PC-9 (cell line): ENCODE results near the gene NFAM1. TPM values are rescaled to one million over a fixed set of nuclear protein-coding genes. Genes with fewer than 3 reads are reported as not detected.

Source experiments
- BruUV-seq: library from RNA; stranded (reverse); fragments of 400-500 nt; replicated peaks from 2 replicates; lab custom pipeline; 2021; lab: Mats Ljungman, UMichigan
- CTCF ChIA-PET: fragments of 300-600 bp; sonication (Branson Sonifier 250); formaldehyde crosslinking; loops from one replicate; lab custom pipeline; 2022; ENCODE audit warnings: antibody characterized with exemption; lab: Charles Lee
- POLR2A ChIA-PET: fragments of 300-600 bp; sonication (Branson Sonifier 250); formaldehyde crosslinking; loops from one replicate; lab custom pipeline; 2022; ENCODE audit warnings: antibody characterized with exemption; ENCODE audit not compliant: unreplicated experiment; lab: Charles Lee
- DNase-seq, 2 experiments: peaks; one replicate each; pipeline versions ENCODE4 v3.0.0 to v3.0.0-alpha.2; 2015 to 2022; ENCODE audit warnings: mixed read lengths in 1 of 2
- H2AFZ ChIP-seq: fragments of 200-600 bp; sonication (generic); 2 replicates; pipeline ENCODE4 v1.8.1; 2017; ENCODE audit warnings: antibody characterized with exemption
- H3F3A ChIP-seq: fragments of 200-600 bp; sonication (generic); 2 replicates; pipeline ENCODE4 v1.8.1; 2017; ENCODE audit warnings: antibody characterized with exemption, mild to moderate bottlenecking, low read depth; ENCODE audit not compliant: insufficient read depth
- H3K27ac ChIP-seq: fragments of 200-600 bp; sonication (generic); 2 replicates; pipeline ENCODE4 v1.6.1; 2016; ENCODE audit warnings: mixed run types
- H3K27me3 ChIP-seq: fragments of 200-600 bp; sonication (generic); 2 replicates; pipeline ENCODE4 v1.6.1; 2016; ENCODE audit warnings: low read depth, mixed run types; ENCODE audit not compliant: insufficient read depth
- H3K36me3 ChIP-seq: fragments of 200-600 bp; sonication (generic); 2 replicates; pipeline ENCODE4 v1.6.1; 2016; ENCODE audit warnings: low read depth, mixed run types
- H3K4me1 ChIP-seq: fragments of 200-600 bp; sonication (generic); replicated peaks from 2 replicates; pipeline ENCODE4 v1.6.1; 2016; ENCODE audit warnings: mixed run types; ENCODE audit not compliant: insufficient read depth
- H3K4me2 ChIP-seq: fragments of 200-600 bp; sonication (generic); 2 replicates; pipeline ENCODE4 v1.6.1; 2017; ENCODE audit warnings: mixed run types
- H3K4me3 ChIP-seq: fragments of 200-600 bp; sonication (generic); 2 replicates; pipeline ENCODE4 v1.6.1; 2016; ENCODE audit warnings: mixed run types
- H3K79me2 ChIP-seq: fragments of 200-600 bp; sonication (generic); 2 replicates; pipeline ENCODE4 v1.6.1; 2017; ENCODE audit warnings: low read depth, mixed run types
- H3K9me2 ChIP-seq: fragments of 200-600 bp; sonication (generic); 2 replicates; pipeline ENCODE4 v1.8.1; 2017; ENCODE audit warnings: mild to moderate bottlenecking; ENCODE audit not compliant: insufficient read depth
- H3K9me3 ChIP-seq: fragments of 200-600 bp; sonication (generic); 2 replicates; pipeline ENCODE4 v1.8.1; 2016; ENCODE audit warnings: low read depth; ENCODE audit not compliant: insufficient read depth
- H4K20me1 ChIP-seq: fragments of 200-600 bp; sonication (generic); 2 replicates; pipeline ENCODE4 v1.8.1; 2017; ENCODE audit not compliant: insufficient read depth
- CTCF ChIP-seq: fragments of 200-600 bp; sonication (generic); conservative IDR thresholded peaks from 2 replicates; pipeline ENCODE4 v1.6.1; 2017; ENCODE audit warnings: mixed run types, antibody characterized with exemption, mild to moderate bottlenecking, moderate library complexity
- EZH2 ChIP-seq: fragments of 200-600 bp; sonication (generic); IDR thresholded peaks from 2 replicates; pipeline ENCODE4 v1.8.0; 2017; ENCODE audit warnings: antibody characterized with exemption, low read depth
- intact Hi-C: fragments of 100-400 bp; cut with micrococcal nuclease; formaldehyde crosslinking; loops from one replicate; pipeline ENCODE4 v1.10.0; 2022; ENCODE audit not compliant: unreplicated experiment
- total RNA-seq: library from RNA; stranded (reverse); gene quantifications from 2 replicates; pipeline ENCODE4 v1.2.3, GENCODE V29; 2021

The NFAM1 gene
- total RNA-seq, 1 experiment from 2014 or later, result not detected

- Histone ChIP-seq H3F3A (no peaks in the 10 kb centered on the region), H3K27me3 (no peaks in the 10 kb centered on the region), H3K36me3 (no peaks in the 10 kb centered on the region), H2AFZ (no peak overlapping the region), H3K79me2 (no peaks in the 10 kb centered on the region), H3K9me2 (no peaks in the 10 kb centered on the region), H4K20me1 (no peaks in the 10 kb centered on the region), H3K4me3 (no peak overlapping the region), H3K4me2 (no peak overlapping the region), H3K9me3 (no peaks in the 10 kb centered on the region), H3K27ac (no peak overlapping the region), H3K4me1 (no peaks in the 10 kb centered on the region)
- TF ChIP-seq EZH2 (no peak), CTCF (no peak)
- intact Hi-C loops, result no loop called here
- POLR2A ChIA-PET, result no interaction called here
- CTCF ChIA-PET, result interaction anchor here (0.6 kb wide), 1 partner anchor 8 kb away, joined by 3 read pairs; no protein-coding TSS in a partner anchor
- BruUV-seq, result no TSS peak
- DNase-seq, result no peak
These were observed 51.2 kb downstream of the NFAM1 start for GRCh38 chr22:42380769-42381551.

GRCh38 chr22:42379966-42380537 lies 52.2 kb downstream of the NFAM1 start:
- no peaks in the 10 kb centered on the region for H4K20me1 ChIP-seq
- H3F3A ChIP-seq, result no peaks in the 10 kb centered on the region
- no peak for DNase-seq
- H3K4me1 ChIP-seq, result no peaks in the 10 kb centered on the region
- H3K9me2 ChIP-seq, result no peaks in the 10 kb centered on the region
- H3K4me3 ChIP-seq, result no peak overlapping the region
- no TSS peak for BruUV-seq
- POLR2A ChIA-PET, result no interaction called here
- CTCF ChIA-PET, result no interaction called here
- H3K27me3 ChIP-seq, result no peaks in the 10 kb centered on the region
- H3K27ac ChIP-seq, result no peak overlapping the region
- no peak overlapping the region for H3K4me2 ChIP-seq
- H2AFZ ChIP-seq, result no peak overlapping the region
- no peaks in the 10 kb centered on the region for H3K36me3 ChIP-seq
- no peaks in the 10 kb centered on the region for H3K9me3 ChIP-seq
- intact Hi-C loops, result no loop called here
- no peak for TF ChIP-seq EZH2
- TF ChIP-seq CTCF, result no peak
- no peaks in the 10 kb centered on the region for H3K79me2 ChIP-seq

- Histone ChIP-seq H2AFZ (no peak overlapping the region), H3K27me3 (no peaks in the 10 kb centered on the region), H3K4me3 (no peak overlapping the region), H3K9me2 (no peaks in the 10 kb centered on the region), H3K4me1 (0 out of 2 replicates have a peak, but pooled peaks cover 3% of the 10 kb centered on the region), H3K4me2 (no peak overlapping the region), H3K36me3 (no peaks in the 10 kb centered on the region), H3K9me3 (no peaks in the 10 kb centered on the region), H3K79me2 (no peaks in the 10 kb centered on the region), H3F3A (no peaks in the 10 kb centered on the region; the same call in 1 of the 2 replicates), H3K27ac (no peak overlapping the region), H4K20me1 (no peaks in the 10 kb centered on the region)
- TF ChIP-seq CTCF (no peak), EZH2 (no peak)
- intact Hi-C loops, result no loop called here
- POLR2A ChIA-PET, result interaction anchor here (0.8 kb wide), 1 partner anchor 228 kb away, joined by 15 read pairs; no protein-coding TSS in a partner anchor
- CTCF ChIA-PET, result no interaction called here
- no peak for DNase-seq
- no TSS peak for BruUV-seq
These were observed 55.3 kb downstream of the NFAM1 start for GRCh38 chr22:42376711-42377554.
